Muscle of leg (tissue), 11 donors: ENCODE measurements around the gene CNTNAP5. TPM values are rescaled to one million over a fixed set of nuclear protein-coding genes. Genes with fewer than 3 reads are reported as not detected.

Experiments used
- DNase-seq: peaks from one replicate; pipeline ENCODE4 v3.0.0; 2013
- H3K27ac ChIP-seq: one replicate; pipeline ENCODE4 v1.5.1; 2013; ENCODE audit warnings: mild to moderate bottlenecking, low read length, control low read depth
- H3K27me3 ChIP-seq: one replicate; pipeline ENCODE4 v1.6.1; 2013; ENCODE audit warnings: low read length; ENCODE audit not compliant: control insufficient read depth, insufficient read depth
- H3K36me3 ChIP-seq: one replicate; pipeline ENCODE4 v1.6.1; 2013; ENCODE audit warnings: low read length; ENCODE audit not compliant: control insufficient read depth, insufficient read depth
- H3K4me1 ChIP-seq: one replicate; pipeline ENCODE4 v1.6.1; 2013; ENCODE audit warnings: low read length; ENCODE audit not compliant: control insufficient read depth, insufficient read depth
- H3K4me3 ChIP-seq: one replicate; pipeline ENCODE4 v1.5.1; 2013; ENCODE audit warnings: low read length, control low read depth
- H3K9me3 ChIP-seq: replicated peaks from 2 replicates; pipeline ENCODE4 v1.6.1; 2013; ENCODE audit warnings: low read depth, low read length; ENCODE audit not compliant: control insufficient read depth
- WGBS: methylation state at CpG from one replicate; pipeline ENCODE4 v1.1.5; 2013; ENCODE audit warnings: missing lambda C conversion rate; ENCODE audit not compliant: insufficient coverage; 5-methylcytosine and 5-hydroxymethylcytosine counted together
- polyA plus RNA-seq, 8 donors: library from polyadenylated mRNA; unstranded; fragments of 120-200 nt; gene quantifications; one replicate each; pipeline versions ENCODE4 v1.2.1 to v1.2.3, GENCODE V29; 2013; ENCODE audit warnings: inconsistent platforms in 1 of 8, low replicate concordance in 1 of 8; ENCODE audit not compliant: insufficient read length in 8 of 8, insufficient read depth in 1 of 8
- total RNA-seq: library from RNA; stranded (reverse); fragments of 120-200 nt; gene quantifications from one replicate; pipeline ENCODE4 v1.2.4, GENCODE V29; 2013

Gene CNTNAP5
- total and polyA plus RNA-seq, 9 donors = 0.08 to 0.75 (median 0.16) TPM

DNA sequence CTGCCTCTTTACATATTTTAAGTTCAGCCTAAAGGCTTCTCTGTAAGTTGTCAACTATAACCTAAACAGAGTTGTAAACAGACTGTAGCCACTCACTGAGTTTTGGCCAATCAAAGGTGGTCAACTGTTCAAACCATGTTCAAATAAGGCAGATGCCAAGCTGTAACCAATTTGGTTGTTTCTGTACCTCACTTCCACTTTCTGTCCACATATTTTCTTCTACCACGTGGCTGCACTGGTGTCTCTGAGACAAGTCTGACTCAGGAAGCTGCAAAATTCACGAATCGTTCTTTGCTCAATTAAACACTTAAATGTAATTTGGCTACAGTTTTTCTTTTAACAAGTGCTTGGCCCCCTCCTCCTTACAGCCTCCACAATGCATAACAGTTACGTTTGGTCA lies 555.2 kb downstream of the CNTNAP5 start:
- Histone ChIP-seq H3K36me3 (no peaks in the 10 kb centered on the region), H3K4me1 (no peaks in the 10 kb centered on the region), H3K27me3 (no peaks in the 10 kb centered on the region), H3K9me3 (no peaks in the 10 kb centered on the region), H3K27ac (no peak overlapping the region), H3K4me3 (no peak overlapping the region)
- 84% methylated on average over 3 of the region's 4 CpGs for WGBS
- DNase-seq = no peak

- no peak for DNase-seq
- H3K36me3 ChIP-seq = no peaks in the 10 kb centered on the region
- H3K9me3 ChIP-seq = no peaks in the 10 kb centered on the region
- no peak overlapping the region for H3K4me3 ChIP-seq
- no peaks in the 10 kb centered on the region for H3K27me3 ChIP-seq
- no peaks in the 10 kb centered on the region for H3K4me1 ChIP-seq
- H3K27ac ChIP-seq = no peak overlapping the region
These were observed 557.3 kb downstream of the CNTNAP5 start for GRCh38 chr2:124582387-124582786.

GRCh38 chr2:124584615-124585014 lies 559.5 kb downstream of the CNTNAP5 start:
- WGBS = no CpG with 5 or more reads among the region's 4 CpGs
- H3K9me3 ChIP-seq = no peaks in the 10 kb centered on the region
- no peak for DNase-seq
- H3K27me3 ChIP-seq = no peaks in the 10 kb centered on the region
- no peaks in the 10 kb centered on the region for H3K36me3 ChIP-seq
- H3K4me1 ChIP-seq = no peaks in the 10 kb centered on the region
- H3K4me3 ChIP-seq = no peak overlapping the region
- no peak overlapping the region for H3K27ac ChIP-seq

- no CpG with 5 or more reads among the region's 1 CpG for WGBS
- no peak overlapping the region for H3K27ac ChIP-seq
- no peak overlapping the region for H3K4me3 ChIP-seq
- no peaks in the 10 kb centered on the region for H3K4me1 ChIP-seq
- DNase-seq = no peak
- no peaks in the 10 kb centered on the region for H3K36me3 ChIP-seq
- H3K9me3 ChIP-seq = no peaks in the 10 kb centered on the region
- H3K27me3 ChIP-seq = no peaks in the 10 kb centered on the region
These were observed 560.2 kb downstream of the CNTNAP5 start for GRCh38 chr2:124585277-124585676.

DNA sequence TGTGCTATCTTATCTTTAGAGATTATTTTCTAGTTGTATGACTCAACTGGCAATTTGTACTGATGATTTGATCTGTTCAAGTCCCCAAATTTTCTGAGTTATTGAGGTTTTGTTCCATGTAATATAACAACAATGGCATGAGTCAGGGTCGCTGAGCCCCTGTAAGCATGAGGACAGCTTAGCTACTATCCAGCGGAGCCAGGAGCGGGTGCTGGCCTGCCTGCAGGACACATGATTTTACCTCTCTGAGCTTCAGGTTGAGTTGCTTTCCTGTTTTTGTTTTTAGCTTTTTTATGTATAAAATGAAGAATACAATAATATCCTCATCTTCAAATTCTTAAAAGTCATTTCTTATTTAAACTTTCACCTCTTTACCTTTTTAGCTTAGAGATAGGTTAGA lies 561.1 kb downstream of the CNTNAP5 start:
- no CpG with 5 or more reads among the region's 3 CpGs for WGBS

DNA sequence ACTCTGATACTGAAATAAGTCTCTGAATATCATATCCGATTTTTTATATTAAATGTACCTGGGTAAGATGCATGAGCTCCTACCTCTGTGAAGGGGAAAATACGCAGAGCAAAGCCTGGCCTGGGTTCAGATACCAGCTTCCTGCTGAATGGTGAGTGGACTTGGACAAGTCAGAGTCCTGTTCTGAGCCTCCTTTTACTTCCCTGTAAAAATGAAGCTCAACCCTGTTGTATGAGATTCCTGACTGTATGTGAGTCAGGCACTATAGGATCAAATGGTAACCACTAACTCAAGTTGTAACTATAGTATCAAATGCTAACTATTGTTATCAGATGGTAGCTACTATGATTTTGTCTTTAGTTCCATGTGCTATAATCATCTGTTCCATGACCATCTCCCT lies 561.7 kb downstream of the CNTNAP5 start:
- no peak overlapping the region for H3K4me3 ChIP-seq
- DNase-seq = no peak
- no peak overlapping the region for H3K27ac ChIP-seq
- WGBS = no CpG with 5 or more reads among the region's 2 CpGs
- H3K4me1 ChIP-seq = no peaks in the 10 kb centered on the region
- no peaks in the 10 kb centered on the region for H3K27me3 ChIP-seq
- H3K36me3 ChIP-seq = no peaks in the 10 kb centered on the region
- no peaks in the 10 kb centered on the region for H3K9me3 ChIP-seq

More for the DNA sequence above, 561.1 kb downstream of the CNTNAP5 start:
- no peak overlapping the region for H3K4me3 ChIP-seq
- no peaks in the 10 kb centered on the region for H3K4me1 ChIP-seq
- H3K9me3 ChIP-seq = no peaks in the 10 kb centered on the region
- H3K36me3 ChIP-seq = no peaks in the 10 kb centered on the region
- DNase-seq = no peak
- H3K27me3 ChIP-seq = no peaks in the 10 kb centered on the region
- no peak overlapping the region for H3K27ac ChIP-seq

GRCh38 chr2:124589971-124590370 lies 564.9 kb downstream of the CNTNAP5 start:
- H3K4me3 ChIP-seq = no peak overlapping the region
- H3K27ac ChIP-seq = no peak overlapping the region
- H3K36me3 ChIP-seq = no peaks in the 10 kb centered on the region
- H3K4me1 ChIP-seq = no peaks in the 10 kb centered on the region
- H3K9me3 ChIP-seq = no peaks in the 10 kb centered on the region
- no CpG with 5 or more reads among the region's 3 CpGs for WGBS
- H3K27me3 ChIP-seq = no peaks in the 10 kb centered on the region
- no peak for DNase-seq

DNA sequence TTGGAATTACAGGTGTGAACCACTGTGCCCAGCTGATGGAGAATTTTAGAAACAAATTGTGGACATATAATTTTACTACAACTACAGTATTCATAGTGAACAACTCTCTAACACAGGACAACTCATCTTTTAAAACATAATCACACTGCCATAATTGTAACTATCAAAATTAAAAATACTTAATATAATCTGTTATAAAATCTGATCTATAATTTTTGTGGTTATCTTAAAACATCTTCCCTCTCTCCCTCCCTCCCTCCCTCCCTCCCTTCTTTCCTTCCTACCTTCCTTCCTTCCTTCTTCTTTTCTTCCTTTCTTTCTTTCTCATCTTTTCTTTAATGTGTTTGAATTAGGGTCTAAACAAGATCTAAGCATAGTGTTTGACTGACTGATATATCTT lies 577.7 kb downstream of the CNTNAP5 start:
- no peaks in the 10 kb centered on the region for H3K9me3 ChIP-seq
- no peak overlapping the region for H3K27ac ChIP-seq
- DNase-seq = no peak
- no peaks in the 10 kb centered on the region for H3K36me3 ChIP-seq
- H3K4me3 ChIP-seq = no peak overlapping the region
- H3K4me1 ChIP-seq = no peaks in the 10 kb centered on the region
- no peaks in the 10 kb centered on the region for H3K27me3 ChIP-seq

DNA sequence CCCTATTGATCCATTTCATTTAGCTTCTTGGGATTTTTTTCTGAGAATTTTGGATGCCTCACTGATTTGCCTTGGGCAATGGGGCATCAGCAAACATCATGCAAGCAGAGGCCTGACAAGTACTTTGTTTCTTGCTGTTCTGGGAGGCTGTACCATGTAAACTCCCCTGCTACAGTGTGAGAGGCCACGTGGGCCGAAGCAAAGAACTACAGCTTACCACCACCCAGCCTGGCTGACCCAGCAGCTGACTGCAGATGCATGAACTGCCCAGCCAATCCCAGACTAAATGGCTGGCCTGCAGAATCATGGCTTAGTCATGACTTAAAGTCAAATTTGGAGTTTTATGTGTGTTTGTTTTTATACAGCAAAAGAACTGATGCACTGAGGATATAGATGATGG lies 579.9 kb downstream of the CNTNAP5 start:
- WGBS = no CpG with 5 or more reads among the region's 2 CpGs
- Histone ChIP-seq H3K4me1 (no peaks in the 10 kb centered on the region), H3K36me3 (no peaks in the 10 kb centered on the region), H3K9me3 (no peaks in the 10 kb centered on the region), H3K4me3 (no peak overlapping the region), H3K27me3 (no peaks in the 10 kb centered on the region), H3K27ac (no peak overlapping the region)
- no peak for DNase-seq

DNA sequence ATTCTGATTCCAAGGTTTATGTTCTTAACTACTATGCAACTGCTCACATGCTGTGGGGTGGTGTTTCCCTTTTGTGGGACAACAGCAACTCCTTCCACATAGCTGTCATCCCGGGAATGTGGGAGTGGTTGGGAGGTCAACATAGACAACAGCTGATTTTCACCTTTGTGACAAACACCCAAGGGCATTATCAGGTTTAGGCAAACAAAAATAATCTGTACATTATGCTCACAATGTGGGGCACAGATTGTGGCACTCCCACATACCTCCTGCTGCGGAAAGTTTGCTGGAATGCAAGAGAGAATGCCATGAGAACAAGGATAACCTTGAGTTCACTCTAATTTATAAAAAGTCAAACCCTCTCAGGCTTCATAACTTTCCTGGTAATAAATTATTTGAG lies 582.6 kb downstream of the CNTNAP5 start:
- H3K4me3 ChIP-seq = no peak overlapping the region
- WGBS = no CpG with 5 or more reads among the region's 2 CpGs
- DNase-seq = no peak
- no peaks in the 10 kb centered on the region for H3K4me1 ChIP-seq
- no peak overlapping the region for H3K27ac ChIP-seq
- no peaks in the 10 kb centered on the region for H3K9me3 ChIP-seq
- H3K36me3 ChIP-seq = no peaks in the 10 kb centered on the region
- no peaks in the 10 kb centered on the region for H3K27me3 ChIP-seq

DNA sequence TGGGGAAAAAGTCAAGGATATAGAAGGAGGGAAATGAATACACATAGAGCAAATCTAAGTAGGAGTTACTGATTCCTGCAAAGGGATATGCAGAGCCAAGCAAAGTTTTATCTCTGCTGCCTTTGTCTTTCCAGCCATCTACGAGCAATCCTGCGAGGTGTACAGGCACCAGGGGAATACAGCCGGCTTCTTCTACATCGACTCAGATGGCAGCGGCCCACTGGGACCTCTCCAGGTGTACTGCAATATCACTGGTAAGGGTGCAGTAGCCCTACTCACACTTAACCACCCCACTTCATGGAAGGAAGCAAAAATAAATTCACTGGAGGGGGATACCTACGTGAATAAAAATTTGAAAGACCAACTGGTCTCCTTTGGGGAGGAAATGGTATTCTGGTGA lies 584.6 kb downstream of the CNTNAP5 start:
- no peaks in the 10 kb centered on the region for H3K4me1 ChIP-seq
- WGBS = 78% methylated on average over 5 of the region's 6 CpGs

More for the DNA sequence above, 584.6 kb downstream of the CNTNAP5 start:
- Histone ChIP-seq H3K27ac (no peak overlapping the region), H3K27me3 (no peaks in the 10 kb centered on the region), H3K4me3 (no peak overlapping the region), H3K36me3 (no peaks in the 10 kb centered on the region), H3K9me3 (no peaks in the 10 kb centered on the region)
- no peak for DNase-seq
